ENCODE measurements around the gene GNG12. TPM values are rescaled to one million over a fixed set of nuclear protein-coding genes. Genes with fewer than 3 reads are reported as not detected.
A peak's percentile ranks its signal among the peaks of the same experiment; 100 is the strongest.

GNG12 gene
- total RNA-seq, 2 donors from 2014 or later, result 146 to 162 TPM

GRCh38 chr1:67818725-67819301 lies 14.5 kb downstream of the GNG12 start:
- peak; percentile 31 for ATAC-seq

GRCh38 chr1:67818162-67818561 lies 15.1 kb downstream of the GNG12 start:
- no peak for DNase-seq
- intact Hi-C loops (cut with DNase I, micrococcal nuclease), result no loop called here
- ATAC-seq, result no peak

More at GRCh38 chr1:67818725-67819301, 14.5 kb downstream of the GNG12 start:
- intact Hi-C loops (cut with DNase I, micrococcal nuclease), result no loop called here
- peak; percentile 46 to 73 for DNase-seq

- peak; percentile 84 to 91 for DNase-seq
These were observed 15.9 kb downstream of the GNG12 start for GRCh38 chr1:67817319-67817718.

GRCh38 chr1:67816506-67816905 lies 16.8 kb downstream of the GNG12 start:
- peak; percentile 34 for ATAC-seq
- DNase-seq, result peak; percentile 40 to 66
- intact Hi-C loops (cut with DNase I, micrococcal nuclease), result no loop called here

More at GRCh38 chr1:67817319-67817718, 15.9 kb downstream of the GNG12 start:
- intact Hi-C loops (cut with DNase I, micrococcal nuclease), result no loop called here
- peak; percentile 67 for ATAC-seq

- peak; percentile 64 to 76 for DNase-seq
- peak; percentile 73 for ATAC-seq
- intact Hi-C loops (cut with DNase I, micrococcal nuclease), result no loop called here
These were observed 17.2 kb downstream of the GNG12 start for GRCh38 chr1:67816095-67816475.

GRCh38 chr1:67815303-67816094 lies 17.8 kb downstream of the GNG12 start:
- DNase-seq (peak; percentile 93 to 94), ATAC-seq (peak; percentile 74)
- intact Hi-C loops (cut with DNase I, micrococcal nuclease), result no loop called here

- DNase-seq (no peak), ATAC-seq (peak; percentile 36)
- intact Hi-C loops (cut with DNase I, micrococcal nuclease), result no loop called here
These were observed 19.0 kb downstream of the GNG12 start for GRCh38 chr1:67814121-67814772.

GRCh38 chr1:67812226-67812625 lies 21.0 kb downstream of the GNG12 start:
- DNase-seq (no peak), ATAC-seq (no peak)
- intact Hi-C loops (cut with DNase I, micrococcal nuclease), result no loop called here

GRCh38 chr1:67811781-67812180 lies 21.5 kb downstream of the GNG12 start:
- no peak for ATAC-seq
- intact Hi-C loops (cut with DNase I, micrococcal nuclease), result no loop called here
- DNase-seq, result no peak

GRCh38 chr1:67809887-67810286 lies 23.4 kb downstream of the GNG12 start:
- intact Hi-C loops (cut with DNase I, micrococcal nuclease), result no loop called here
- ATAC-seq (no peak), DNase-seq (no peak)

GRCh38 chr1:67807282-67807681 lies 26.0 kb downstream of the GNG12 start:
- ATAC-seq (no peak), DNase-seq (no peak)
- intact Hi-C loops (cut with DNase I, micrococcal nuclease), result no loop called here

- DNase-seq (no peak), ATAC-seq (no peak)
- intact Hi-C loops (cut with DNase I, micrococcal nuclease), result no loop called here
These were observed 28.6 kb downstream of the GNG12 start for GRCh38 chr1:67804710-67805109.

- DNase-seq (no peak), ATAC-seq (peak; percentile 57)
- intact Hi-C loops (cut with DNase I, micrococcal nuclease), result no loop called here
These were observed 29.6 kb downstream of the GNG12 start for GRCh38 chr1:67803380-67804279.

- intact Hi-C loops (cut with DNase I, micrococcal nuclease), result no loop called here
- DNase-seq (no peak), ATAC-seq (peak; percentile 91)
These were observed 30.7 kb downstream of the GNG12 start for GRCh38 chr1:67802565-67802964.

GRCh38 chr1:67801903-67802302 lies 31.4 kb downstream of the GNG12 start:
- intact Hi-C loops (cut with DNase I, micrococcal nuclease), result no loop called here
- DNase-seq (no peak), ATAC-seq (no peak)

- intact Hi-C loops (cut with DNase I, micrococcal nuclease), result no loop called here
These were observed 37.9 kb downstream of the GNG12 start for GRCh38 chr1:67795179-67795912.

GRCh38 chr1:67793562-67793961 lies 39.7 kb downstream of the GNG12 start:
- ATAC-seq (no peak), DNase-seq (no peak)
- intact Hi-C loops (cut with DNase I, micrococcal nuclease), result no loop called here

More at GRCh38 chr1:67795179-67795912, 37.9 kb downstream of the GNG12 start:
- ATAC-seq (no peak), DNase-seq (no peak)

GRCh38 chr1:67792741-67793458 lies 40.4 kb downstream of the GNG12 start:
- DNase-seq, result no peak
- intact Hi-C loops (cut with DNase I, micrococcal nuclease), result no loop called here
- no peak for ATAC-seq

Measured in left colon (tissue), 2 donors.